GM15510 (cell line): ENCODE measurements around the gene DLK1.

ENCODE experiments used
- POLR2A ChIP-seq: IDR thresholded peaks from 3 replicates; pipeline ENCODE4 v1.6.1; 2011; ENCODE audit warnings: borderline replicate concordance; ENCODE audit not compliant: insufficient read length; ENCODE audit errors: extremely low read depth

The DLK1 gene

GRCh38 chr14:100702590-100702989 lies 24.1 kb upstream of the DLK1 start:
- TF ChIP-seq POLR2A: no peak

- TF ChIP-seq POLR2A: no peak
Measured at GRCh38 chr14:100703386-100704220, 23.1 kb upstream of the DLK1 start.

GRCh38 chr14:100706200-100706599 lies 20.5 kb upstream of the DLK1 start:
- TF ChIP-seq POLR2A: no peak

- no peak for TF ChIP-seq POLR2A
Measured at GRCh38 chr14:100706860-100707259, 19.8 kb upstream of the DLK1 start.

- TF ChIP-seq POLR2A: no peak
Measured at GRCh38 chr14:100708425-100709288, 18.0 kb upstream of the DLK1 start.

GRCh38 chr14:100709289-100710284 lies 17.1 kb upstream of the DLK1 start:
- no peak for TF ChIP-seq POLR2A

- TF ChIP-seq POLR2A: no peak
Measured at GRCh38 chr14:100710391-100710790, 16.3 kb upstream of the DLK1 start.

- no peak for TF ChIP-seq POLR2A
Measured at GRCh38 chr14:100710826-100711462, 15.7 kb upstream of the DLK1 start.

GRCh38 chr14:100711493-100711892 lies 15.2 kb upstream of the DLK1 start:
- TF ChIP-seq POLR2A: no peak

- TF ChIP-seq POLR2A: no peak
Measured at GRCh38 chr14:100712490-100712889, 14.2 kb upstream of the DLK1 start.

- no peak for TF ChIP-seq POLR2A
Measured at GRCh38 chr14:100713705-100714104, 13.0 kb upstream of the DLK1 start.

- no peak for TF ChIP-seq POLR2A
Measured at GRCh38 chr14:100714258-100714892, 12.3 kb upstream of the DLK1 start.

GRCh38 chr14:100715332-100715731 lies 11.4 kb upstream of the DLK1 start:
- no peak for TF ChIP-seq POLR2A
